ENCODE data around the gene CDX1.

Gene CDX1

GRCh38 chr5:150163547-150164059 lies 3.0 kb upstream of the CDX1 start:
- no peak for DNase-seq

GRCh38 chr5:150164211-150164980 lies 2.2 kb upstream of the CDX1 start:
- no peak for DNase-seq

- no peak for DNase-seq
Measured at GRCh38 chr5:150166037-150166649, 435 bp upstream of the CDX1 start.

- DNase-seq, result no peak
Measured at GRCh38 chr5:150167512-150167850, 903 bp downstream of the CDX1 start.

GRCh38 chr5:150167908-150168307 lies 1.3 kb downstream of the CDX1 start:
- DNase-seq, result no peak

- no peak for DNase-seq
Measured at GRCh38 chr5:150168864-150169263, 2.3 kb downstream of the CDX1 start.

- DNase-seq, result no peak
Measured at GRCh38 chr5:150172145-150172544, 5.6 kb downstream of the CDX1 start.

- no peak for DNase-seq
Measured at GRCh38 chr5:150172556-150172955, 6.0 kb downstream of the CDX1 start.

- no peak for DNase-seq
Measured at GRCh38 chr5:150173161-150173560, 6.6 kb downstream of the CDX1 start.

GRCh38 chr5:150174285-150174684 lies 7.7 kb downstream of the CDX1 start:
- DNase-seq, result no peak

- DNase-seq, result no peak
Measured at GRCh38 chr5:150175076-150175475, 8.5 kb downstream of the CDX1 start.

- no peak for DNase-seq
Measured at GRCh38 chr5:150175536-150175935, 9.0 kb downstream of the CDX1 start.

- no peak for DNase-seq
Measured at GRCh38 chr5:150176745-150177477, 10.3 kb downstream of the CDX1 start.

GRCh38 chr5:150177721-150178120 lies 11.1 kb downstream of the CDX1 start:
- DNase-seq, result no peak

GRCh38 chr5:150178262-150178661 lies 11.7 kb downstream of the CDX1 start:
- DNase-seq, result no peak

- no peak for DNase-seq
Measured at GRCh38 chr5:150179019-150179620, 12.5 kb downstream of the CDX1 start.

- no peak for DNase-seq
Measured at GRCh38 chr5:150180241-150181026, 13.9 kb downstream of the CDX1 start.

GRCh38 chr5:150181027-150181426 lies 14.4 kb downstream of the CDX1 start:
- DNase-seq, result no peak

GRCh38 chr5:150181766-150182545 lies 15.4 kb downstream of the CDX1 start:
- no peak for DNase-seq

- no peak for DNase-seq
Measured at GRCh38 chr5:150182774-150183173, 16.2 kb downstream of the CDX1 start.

GRCh38 chr5:150183436-150183835 lies 16.9 kb downstream of the CDX1 start:
- no peak for DNase-seq

- DNase-seq, result no peak
Measured at GRCh38 chr5:150184006-150184405, 17.4 kb downstream of the CDX1 start.

Data from activated CD4-positive, alpha-beta T cell treated with anti-CD3 and anti-CD28 coated beads, Interleukin-10, Interleukin-2, amounts not matched to agents 100 ng/mL and 50 ng/mL, durations not matched to agents 16 hours and 8 hours (primary cell).